Right kidney (tissue), 9 donors: Measurements from ENCODE around the gene MYL12B.
"Not testable (repeated sequence)": the region's sequence is repeated elsewhere in the genome, so short reads cannot be mapped to it uniquely, and the experiment has no call there.

Experiments
- DNase-seq: peaks from one replicate; pipeline ENCODE4 v3.0.0-alpha.2; 2016
- long read RNA-seq, 8 donors: transcript quantifications; one replicate each; lab custom pipeline, GENCODE V29; 2026

The MYL12B gene
- long read RNA-seq, donor 1, transcript MYL12B-201 (4 exons, 1,210 nt): major isoform, 437 of 736 reads
- long read RNA-seq, donor 1, partial matches to known transcripts: 289 of 736 reads
- long read RNA-seq, donor 1, other reads (novel, unspliced or antisense): 7 of 736 reads
- long read RNA-seq, donor 2, transcript MYL12B-201 (4 exons, 1,210 nt): major isoform, 240 of 270 reads
- long read RNA-seq, donor 2, partial matches to known transcripts: 29 of 270 reads
- long read RNA-seq, donor 2, other reads (novel, unspliced or antisense): 0 of 270 reads
- long read RNA-seq, donor 3, transcript MYL12B-201 (4 exons, 1,210 nt): major isoform, 166 of 174 reads
- long read RNA-seq, donor 3, partial matches to known transcripts: 8 of 174 reads
- long read RNA-seq, donor 3, other reads (novel, unspliced or antisense): 0 of 174 reads
- long read RNA-seq, donor 4, transcript MYL12B-201 (4 exons, 1,210 nt): major isoform, 239 of 432 reads
- long read RNA-seq, donor 4, partial matches to known transcripts: 193 of 432 reads
- long read RNA-seq, donor 4, other reads (novel, unspliced or antisense): 0 of 432 reads
- long read RNA-seq, donor 5, transcript MYL12B-201 (4 exons, 1,210 nt): major isoform, 361 of 545 reads
- long read RNA-seq, donor 5, partial matches to known transcripts: 184 of 545 reads
- long read RNA-seq, donor 5, other reads (novel, unspliced or antisense): 0 of 545 reads
- long read RNA-seq, donor 6, transcript MYL12B-201 (4 exons, 1,210 nt): major isoform, 274 of 413 reads
- long read RNA-seq, donor 6, partial matches to known transcripts: 139 of 413 reads
- long read RNA-seq, donor 6, other reads (novel, unspliced or antisense): 0 of 413 reads
- long read RNA-seq, donor 7: 0 reads
- long read RNA-seq, donor 8, transcript MYL12B-201 (4 exons, 1,210 nt): major isoform, 302 of 489 reads
- long read RNA-seq, donor 8, partial matches to known transcripts: 186 of 489 reads
- long read RNA-seq, donor 8, other reads (novel, unspliced or antisense): 0 of 489 reads

DNA sequence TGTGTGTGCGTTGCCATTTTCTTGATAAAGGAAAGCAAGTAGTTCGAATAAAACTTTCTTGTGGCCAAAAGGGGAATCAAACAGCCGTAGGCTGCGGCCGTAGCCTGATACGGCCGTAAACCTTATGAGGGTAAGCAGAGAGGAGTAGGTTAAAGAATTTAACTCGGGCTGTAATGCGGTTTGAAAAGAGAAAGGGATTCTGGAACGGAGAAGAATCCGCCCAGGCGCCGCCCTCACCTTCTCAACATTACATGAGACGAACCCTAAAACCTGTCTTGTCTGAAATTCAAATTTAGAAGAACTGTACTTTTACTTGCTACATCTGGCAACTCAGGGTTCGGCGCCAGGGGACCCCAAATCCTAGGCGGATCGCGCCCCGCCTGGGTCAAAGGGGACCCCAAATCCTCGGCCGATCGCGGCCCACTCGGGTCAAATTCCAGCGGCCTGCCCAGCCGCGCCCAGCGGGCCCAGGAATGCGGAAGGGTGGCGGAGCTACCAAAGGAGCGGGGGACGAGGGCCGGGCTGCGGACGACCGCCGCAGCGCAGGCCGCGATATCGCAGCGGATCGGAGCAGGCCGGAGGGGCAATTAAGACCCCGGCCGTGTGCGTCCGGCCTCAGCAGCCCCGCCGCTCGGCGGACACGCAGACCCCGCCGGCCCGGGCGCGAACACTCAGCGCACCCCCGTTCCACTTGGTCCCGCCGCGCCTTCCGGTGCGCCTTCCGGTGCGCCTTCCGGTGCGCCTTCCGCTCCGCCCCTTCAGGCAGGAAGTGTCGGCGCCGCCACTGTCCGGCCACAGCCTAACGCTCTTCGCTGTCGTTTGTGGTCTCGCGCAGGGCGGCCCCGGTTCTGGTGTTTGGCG, at the start of gene MYL12B:
Gene MYL12B, plus strand, starts transcription at position 761 of the 861 bp plus-strand sequence. CDS start 10,766 bp downstream, outside the sequence.
- peak; percentile 100 for DNase-seq

DNA sequence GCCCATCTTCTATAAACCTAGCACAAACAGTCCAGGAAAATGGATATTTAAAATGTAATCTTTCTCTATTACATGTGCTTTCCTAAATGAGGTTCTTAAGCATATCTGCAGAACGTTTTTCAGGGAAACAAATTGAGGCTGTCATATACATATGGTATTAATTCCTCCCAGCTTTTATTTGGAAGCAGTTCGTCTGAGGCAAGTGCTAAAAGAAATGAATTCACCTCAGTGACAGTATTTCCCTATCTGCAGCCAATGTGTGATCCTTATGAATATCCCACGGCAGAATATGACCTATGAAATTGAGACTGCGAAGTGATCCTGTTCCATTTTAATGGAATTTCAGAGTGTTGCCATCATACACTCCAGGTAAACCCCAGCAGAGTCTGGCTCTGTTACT, 49.3 kb upstream of the MYL12B start:
- no peak for DNase-seq

DNA sequence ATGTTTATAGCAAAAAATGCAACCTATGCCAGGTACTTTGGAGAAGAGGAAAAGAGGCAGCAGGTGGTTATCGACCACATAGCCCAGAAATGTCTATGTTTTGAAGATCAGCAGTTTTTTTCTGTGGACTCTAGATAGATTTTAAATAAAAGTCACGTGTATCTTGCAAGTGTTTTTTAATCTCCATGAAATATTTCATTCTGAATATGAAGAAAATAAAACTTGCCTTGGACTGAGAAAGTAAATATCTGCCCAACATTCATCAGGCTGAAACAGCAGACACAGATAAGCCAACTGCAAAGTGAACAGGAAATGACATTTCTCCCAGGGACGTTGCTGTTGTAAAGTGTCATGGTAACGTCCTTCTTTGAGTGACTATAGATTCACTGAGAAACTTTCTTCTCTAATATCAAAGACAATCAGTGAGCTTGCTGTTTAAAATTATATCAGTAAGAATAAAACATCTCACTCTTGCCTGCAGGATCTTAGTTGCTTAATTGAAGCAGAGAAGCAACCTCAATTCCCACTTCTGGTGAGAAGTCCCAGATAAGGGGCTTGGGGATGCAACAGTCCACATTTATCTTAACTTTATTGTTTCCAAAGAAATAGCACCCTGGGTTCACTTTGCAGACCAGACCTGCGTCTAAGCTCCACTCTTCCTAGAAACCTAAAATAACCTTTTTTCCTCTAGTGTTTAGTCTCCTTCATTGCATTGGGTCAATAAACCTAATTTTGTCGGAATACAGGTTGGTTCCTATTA, 48.5 kb upstream of the MYL12B start:
- DNase-seq: no peak

DNA sequence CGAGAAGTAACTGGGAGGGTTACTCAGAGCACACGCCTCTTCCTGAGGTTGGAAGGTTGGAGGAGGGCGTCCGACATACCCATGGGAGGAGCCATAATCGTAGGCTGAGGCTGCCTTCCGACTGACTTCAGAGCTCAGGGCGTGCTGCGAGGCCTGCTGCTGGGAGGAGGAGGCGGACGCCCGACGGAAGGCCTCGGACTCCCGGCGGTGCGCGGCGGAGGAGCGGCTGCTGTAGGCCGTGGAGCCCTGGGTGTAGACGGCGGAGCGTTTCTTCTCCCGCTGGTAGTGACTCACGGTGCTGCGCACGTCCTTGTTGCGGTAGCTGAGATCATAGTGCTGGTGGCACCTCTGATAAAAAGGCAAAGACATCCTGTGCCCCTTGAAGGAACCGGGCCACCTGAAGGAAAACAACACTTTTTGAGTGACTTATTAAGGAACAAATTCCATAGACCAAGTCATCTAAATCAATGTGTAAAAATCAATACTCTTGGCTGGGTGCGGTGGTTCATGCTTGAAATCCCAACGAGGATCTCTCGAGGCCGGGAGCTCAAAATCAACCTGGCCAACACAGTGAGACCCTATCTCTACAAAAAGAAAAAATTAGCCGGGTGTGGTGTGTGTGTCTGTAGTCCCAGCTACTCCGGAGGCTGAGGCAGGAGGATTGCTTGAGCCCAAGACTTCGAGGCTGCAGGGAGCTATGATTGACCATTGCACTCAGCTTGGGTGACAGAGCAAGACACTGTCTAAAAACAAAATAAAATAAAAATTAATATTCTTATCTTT, 46.9 kb upstream of the MYL12B start:
- no peak for DNase-seq

DNA sequence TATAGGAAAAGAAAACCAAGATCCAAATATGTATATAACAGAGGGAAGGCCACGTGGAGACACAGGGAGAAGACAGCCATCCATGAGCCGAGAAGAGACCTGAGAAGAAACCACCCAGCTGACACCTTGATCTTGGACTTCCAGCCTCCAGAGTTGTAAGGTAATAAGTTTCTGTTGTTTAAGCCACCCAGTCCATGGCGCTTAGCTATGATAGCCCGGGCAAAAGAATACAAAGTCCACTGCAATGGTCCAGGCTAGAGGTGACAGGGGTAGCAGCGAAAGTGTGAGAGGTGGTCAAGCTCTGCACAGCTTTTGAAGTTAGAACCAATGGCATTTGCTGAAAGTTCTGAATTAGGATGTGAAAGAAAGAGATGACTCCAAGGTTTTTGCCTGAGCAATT, 44.9 kb upstream of the MYL12B start:
- no peak for DNase-seq

DNA sequence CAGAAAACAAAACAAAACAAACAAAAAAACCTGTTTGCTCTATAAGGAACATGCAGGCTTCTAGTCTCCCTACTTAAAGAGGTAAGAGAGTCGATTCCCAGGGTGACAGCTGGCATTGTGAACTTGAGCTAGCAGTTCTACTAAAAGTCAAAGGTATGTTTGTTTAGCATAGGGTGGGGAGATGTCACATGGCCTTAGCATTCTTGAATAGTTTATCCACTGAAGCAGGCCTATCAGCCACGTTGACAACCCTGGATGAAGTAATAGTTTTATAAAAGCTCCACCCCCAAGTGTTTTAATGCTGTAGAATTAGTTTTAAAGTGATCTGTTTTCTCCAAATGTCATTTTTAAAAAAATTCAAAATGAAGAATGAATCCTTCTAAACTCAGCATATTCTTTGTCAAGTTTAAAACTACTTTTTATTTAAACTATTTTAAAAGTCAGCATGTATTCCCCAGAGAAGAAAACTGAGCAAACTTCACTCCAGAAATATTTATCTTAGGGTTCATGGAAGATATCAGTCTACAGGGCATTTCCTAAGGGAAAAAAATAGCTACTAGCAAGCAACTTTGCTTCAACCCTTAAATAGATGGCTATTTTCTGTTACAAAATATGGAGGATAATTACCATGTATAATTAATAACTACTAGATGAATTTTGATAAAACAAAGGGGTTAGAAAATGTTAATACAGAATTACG, 43.8 kb upstream of the MYL12B start:
- no peak for DNase-seq

DNA sequence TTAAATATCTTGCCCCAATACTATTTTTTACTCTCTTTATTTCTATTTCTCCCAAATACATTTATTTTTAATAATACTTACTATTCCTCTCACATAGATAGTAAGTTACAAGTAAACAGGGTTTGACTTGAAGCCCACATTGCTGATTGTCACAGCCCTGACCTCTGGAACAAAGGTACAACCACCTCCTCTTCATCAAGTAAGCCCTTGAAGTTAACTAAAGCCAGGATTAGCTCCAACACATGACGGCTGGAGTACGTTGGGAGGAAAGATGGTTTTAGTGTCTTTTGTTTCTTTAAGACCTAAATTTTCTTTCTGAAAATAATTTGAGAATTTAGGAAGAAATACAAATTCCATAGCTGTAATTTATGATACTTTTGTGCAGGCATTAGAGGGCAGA, 43.1 kb upstream of the MYL12B start:
- no peak for DNase-seq

DNA sequence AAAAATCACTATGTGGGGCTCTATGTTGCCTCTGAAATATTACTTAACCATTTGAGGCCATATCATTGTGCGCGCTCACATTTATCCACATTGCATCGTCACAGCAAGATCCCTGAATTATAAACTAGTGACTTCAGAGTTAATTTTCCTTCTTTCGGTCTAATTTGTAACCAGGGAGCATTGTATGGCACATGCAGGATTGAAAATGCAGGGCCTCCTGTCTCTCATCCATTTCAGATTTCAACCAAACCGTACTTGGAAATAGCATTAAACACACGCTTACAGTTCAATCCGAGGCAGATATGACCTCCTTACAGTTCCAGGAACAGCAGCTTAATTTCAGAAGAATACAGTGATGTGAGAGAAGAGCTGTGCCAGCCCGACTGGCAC, 42.7 kb upstream of the MYL12B start:
- no peak for DNase-seq

DNA sequence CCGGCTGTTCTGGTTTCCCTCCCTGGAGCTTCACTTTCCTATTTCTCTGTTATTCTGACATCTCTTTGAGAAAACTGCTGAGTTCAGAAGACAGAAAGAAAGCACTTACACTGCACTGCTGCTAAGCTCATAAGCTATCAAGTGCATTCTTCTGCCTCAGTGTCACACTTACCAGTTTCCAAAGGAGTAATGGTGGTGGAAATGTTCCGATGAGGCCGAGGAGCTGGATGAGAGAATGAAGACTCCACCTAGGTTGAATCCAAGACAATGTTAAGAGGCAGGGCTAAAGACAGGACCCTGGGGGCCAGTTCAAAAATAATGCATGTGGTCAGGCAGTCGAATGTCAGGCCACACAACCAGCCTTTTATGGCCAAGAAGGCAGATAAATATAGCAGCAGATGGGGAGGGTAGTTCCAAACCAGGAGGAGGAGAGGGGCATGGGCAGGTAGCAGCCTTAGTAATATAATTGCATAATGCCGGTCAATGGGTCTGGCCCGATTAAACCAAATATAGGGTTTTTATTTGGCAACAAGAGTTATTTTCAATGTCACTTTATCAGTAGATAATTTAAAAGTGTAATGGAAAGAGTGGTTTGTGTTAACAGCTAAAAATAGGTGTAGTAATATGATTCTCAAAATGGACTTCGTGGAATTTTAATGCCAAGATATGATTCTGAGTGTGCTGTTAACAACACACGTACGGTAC, 42.1 kb upstream of the MYL12B start, which contains the start of gene MYOM1:
Gene MYOM1, minus strand, starts transcription at position 338 of the 705 bp plus-strand sequence. CDS start 4,745 bp downstream, outside the sequence.
- DNase-seq: no peak

DNA sequence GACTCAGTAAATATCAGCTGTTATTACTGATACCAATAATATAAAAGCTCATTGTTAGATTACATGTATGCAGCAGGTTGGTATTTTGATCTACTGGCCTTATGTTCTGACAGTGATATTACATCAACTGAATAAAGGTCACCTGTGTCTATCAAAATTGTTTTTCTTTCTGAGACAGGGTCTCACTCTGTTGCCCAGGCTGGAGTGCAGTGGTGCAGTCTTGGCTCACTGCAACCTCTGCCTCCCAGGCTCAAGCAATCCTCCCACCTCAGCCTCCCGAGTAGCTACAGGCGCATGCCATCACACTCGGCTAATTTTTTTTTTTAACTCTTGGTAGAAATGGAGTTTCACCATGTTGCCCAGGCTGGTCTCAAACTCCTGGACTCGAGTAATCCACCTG, 41.1 kb upstream of the MYL12B start:
- DNase-seq: not testable (repeated sequence)

DNA sequence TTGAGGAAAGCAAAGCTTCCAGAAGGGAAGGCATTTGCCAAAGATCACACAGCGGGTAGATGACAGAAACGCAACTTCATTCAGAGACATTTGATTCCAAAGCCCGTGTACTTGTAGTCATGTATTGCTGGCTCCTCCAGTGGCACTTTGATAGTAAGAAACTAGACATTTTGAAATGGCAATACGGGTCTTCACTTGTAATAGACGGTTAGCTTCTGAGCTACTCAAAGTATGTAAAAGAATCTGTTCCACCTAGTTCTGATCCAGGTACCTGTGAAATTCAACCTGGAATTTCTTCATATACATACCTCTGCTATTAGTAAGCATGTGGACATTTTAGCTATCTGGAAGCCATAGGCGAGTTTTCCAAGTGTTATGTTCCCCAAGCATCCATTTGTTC, 40.4 kb upstream of the MYL12B start:
- DNase-seq: no peak

DNA sequence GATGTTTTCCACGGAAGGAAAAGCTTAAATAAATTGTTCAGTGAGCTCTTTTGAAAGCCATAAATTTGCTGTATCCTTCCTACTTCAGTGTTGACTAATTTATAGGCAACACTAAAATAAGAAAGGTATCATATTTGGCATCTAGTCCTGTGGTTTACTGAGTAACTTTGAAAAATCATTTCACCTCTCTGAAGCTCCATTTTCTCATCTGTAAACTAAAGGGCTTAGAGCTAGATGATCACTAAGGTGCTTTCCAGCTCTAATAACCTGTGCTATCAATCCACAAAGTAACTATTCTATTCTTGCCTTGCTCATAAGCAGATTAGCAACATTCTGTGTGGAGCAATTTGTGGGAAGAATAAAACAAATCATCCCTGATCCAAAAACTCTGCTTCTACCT, 38.6 kb upstream of the MYL12B start:
- no peak for DNase-seq

DNA sequence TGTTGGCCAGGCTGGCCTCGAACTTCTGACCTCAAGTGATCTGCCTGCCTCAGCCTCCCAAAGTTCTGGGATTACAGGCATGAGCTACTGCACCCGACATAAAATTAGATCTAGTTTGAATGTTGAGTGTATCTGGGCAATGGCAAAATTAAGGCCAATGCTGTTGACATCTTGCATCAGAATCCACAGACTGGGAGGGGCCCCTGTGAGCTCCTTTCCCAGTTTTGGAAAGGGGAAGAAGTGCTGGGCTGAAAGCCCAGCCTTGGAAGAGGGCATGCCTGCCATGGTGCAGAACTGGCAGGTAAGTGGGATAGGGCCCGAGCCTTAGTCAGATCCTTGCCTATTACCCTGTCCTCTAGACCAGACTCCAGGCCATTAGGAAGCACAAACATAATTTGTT, 37.7 kb upstream of the MYL12B start:
- no peak for DNase-seq

DNA sequence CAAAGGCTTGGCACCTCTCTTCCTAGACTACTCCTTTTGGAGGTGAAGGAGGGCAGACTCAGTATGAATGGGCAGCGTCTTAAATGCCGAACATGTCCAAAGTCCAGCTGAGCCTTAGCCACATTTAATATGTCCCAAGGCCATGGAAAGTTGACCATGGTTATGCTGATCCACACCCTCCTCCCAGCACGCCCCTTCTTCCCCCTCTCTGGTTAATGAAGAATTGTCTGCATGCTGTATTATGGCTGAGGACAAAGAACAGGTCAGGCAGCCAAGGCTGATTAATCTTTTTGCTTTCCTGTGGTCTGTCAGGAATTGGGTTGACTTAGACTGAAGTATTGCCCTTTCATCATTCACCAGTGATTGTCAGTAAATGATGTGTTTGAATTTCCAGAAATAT, 36.3 kb upstream of the MYL12B start:
- no peak for DNase-seq

DNA sequence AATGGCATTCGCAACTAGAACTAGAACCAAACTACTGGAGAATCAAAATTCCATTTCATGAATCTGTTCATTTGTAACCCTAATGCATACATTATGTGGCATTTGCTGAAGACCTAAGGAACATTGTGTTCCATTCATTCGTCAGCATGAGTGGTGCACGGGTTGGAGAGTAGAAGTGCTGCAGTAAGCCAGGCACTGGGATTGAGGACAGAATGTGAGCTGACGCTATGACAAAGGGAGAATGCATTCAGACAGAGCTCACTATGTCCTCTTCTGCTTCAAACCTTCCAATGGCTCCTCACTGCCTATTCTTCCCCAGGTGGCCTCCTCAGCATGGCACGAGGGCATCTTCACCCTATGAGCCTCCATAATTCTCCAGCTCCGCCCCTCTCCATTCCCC, 35.9 kb upstream of the MYL12B start:
- no peak for DNase-seq

DNA sequence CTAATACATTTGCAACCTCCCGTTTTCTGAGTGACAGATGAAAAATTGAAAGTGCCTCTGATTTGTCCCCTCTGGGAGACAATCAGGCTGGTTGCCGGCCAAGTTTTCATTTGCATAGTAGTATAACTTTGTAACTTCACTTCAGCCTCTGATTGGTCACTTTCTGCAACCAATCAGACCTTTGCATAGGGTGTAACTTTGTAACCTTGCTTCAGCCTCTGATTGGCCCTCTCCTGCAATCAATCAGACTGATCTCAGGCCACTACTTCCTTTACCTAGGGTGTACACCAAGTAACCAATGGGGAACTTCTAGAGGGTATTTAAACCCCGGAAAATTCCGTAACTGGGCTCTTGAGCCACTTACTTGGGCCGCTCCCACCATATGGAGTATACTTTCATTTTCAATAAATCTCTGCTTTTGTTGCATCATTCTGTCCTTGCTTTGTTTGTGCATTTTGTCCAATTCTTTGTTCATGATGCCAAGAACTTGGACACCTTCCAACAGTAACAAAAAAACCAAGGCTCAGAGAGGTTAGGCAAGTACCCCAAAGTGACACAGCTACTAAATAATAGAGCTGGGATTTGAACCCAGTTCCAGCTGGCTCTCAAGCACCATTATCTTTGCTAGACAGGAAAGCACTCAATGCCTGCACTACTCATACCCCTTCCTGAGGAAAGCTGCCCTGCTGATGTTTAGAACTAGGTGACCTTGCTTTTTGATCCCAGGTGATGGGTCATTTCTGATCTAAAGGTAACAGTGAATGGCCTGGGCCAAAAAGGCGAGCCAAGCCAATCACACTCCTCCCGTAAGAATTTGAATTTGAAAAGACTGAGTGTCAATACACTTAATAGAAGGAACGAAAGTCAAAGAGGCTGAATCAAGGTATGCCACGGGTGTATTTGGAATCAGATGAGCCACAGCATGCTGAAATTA, 31.3 kb upstream of the MYL12B start:
- DNase-seq: no peak

DNA sequence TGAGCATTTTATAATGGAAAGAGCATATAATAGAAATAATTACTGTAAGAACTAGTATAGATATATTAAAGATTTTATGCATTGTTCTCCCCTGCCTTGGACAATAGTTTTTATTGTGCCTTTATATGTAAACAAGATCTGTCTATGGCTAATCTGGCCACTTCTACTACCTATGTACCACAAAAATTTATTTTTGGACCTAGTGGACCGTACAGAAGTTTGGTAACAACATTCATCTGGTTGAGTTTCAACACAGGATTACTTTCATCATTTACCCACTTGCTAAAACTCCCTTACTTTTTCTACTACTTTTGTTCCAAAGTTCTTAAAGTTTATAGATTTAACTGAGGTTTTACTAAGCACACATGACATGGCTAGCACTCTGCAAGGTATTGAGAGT, 28.9 kb upstream of the MYL12B start:
- DNase-seq: no peak
